HG02970 (cell line): ENCODE data around the gene SDK1.

Source experiments
- ATAC-seq: cut with Tn5 transposase; IDR thresholded peaks from one replicate; pipeline ENCODE4 v1.9.1; 2021; ENCODE audit warnings: mild to moderate bottlenecking, moderate library complexity, moderate number of reproducible peaks; ENCODE audit not compliant: unreplicated experiment, low FRiP score

Gene SDK1

GRCh38 chr7:3757059-3757458 lies 456.0 kb downstream of the SDK1 start:
- no peak for ATAC-seq

- no peak for ATAC-seq
These were observed 459.6 kb downstream of the SDK1 start for GRCh38 chr7:3760651-3761050.

- no peak for ATAC-seq
These were observed 461.2 kb downstream of the SDK1 start for GRCh38 chr7:3762146-3762831.

- ATAC-seq: no peak
These were observed 467.1 kb downstream of the SDK1 start for GRCh38 chr7:3767917-3768777.

- ATAC-seq: no peak
These were observed 470.9 kb downstream of the SDK1 start for GRCh38 chr7:3771906-3772305.

- ATAC-seq: no peak
These were observed 477.3 kb downstream of the SDK1 start for GRCh38 chr7:3778345-3778744.

GRCh38 chr7:3780016-3780415 lies 479.0 kb downstream of the SDK1 start:
- no peak for ATAC-seq

GRCh38 chr7:3780525-3780924 lies 479.5 kb downstream of the SDK1 start:
- no peak for ATAC-seq

GRCh38 chr7:3781607-3782006 lies 480.6 kb downstream of the SDK1 start:
- no peak for ATAC-seq

GRCh38 chr7:3787717-3788264 lies 486.7 kb downstream of the SDK1 start:
- ATAC-seq: no peak

GRCh38 chr7:3790803-3791202 lies 489.8 kb downstream of the SDK1 start:
- no peak for ATAC-seq

- no peak for ATAC-seq
These were observed 490.3 kb downstream of the SDK1 start for GRCh38 chr7:3791327-3791726.

GRCh38 chr7:3795141-3795540 lies 494.1 kb downstream of the SDK1 start:
- no peak for ATAC-seq

- ATAC-seq: no peak
These were observed 494.7 kb downstream of the SDK1 start for GRCh38 chr7:3795781-3796180.

- no peak for ATAC-seq
These were observed 504.1 kb downstream of the SDK1 start for GRCh38 chr7:3805151-3805550.

- no peak for ATAC-seq
These were observed 505.5 kb downstream of the SDK1 start for GRCh38 chr7:3806516-3806915.

GRCh38 chr7:3807824-3808223 lies 506.8 kb downstream of the SDK1 start:
- ATAC-seq: no peak

GRCh38 chr7:3821488-3821887 lies 520.4 kb downstream of the SDK1 start:
- no peak for ATAC-seq

GRCh38 chr7:3825491-3825890 lies 524.4 kb downstream of the SDK1 start:
- ATAC-seq: no peak

- no peak for ATAC-seq
These were observed 531.1 kb downstream of the SDK1 start for GRCh38 chr7:3832199-3832598.

- no peak for ATAC-seq
These were observed 534.1 kb downstream of the SDK1 start for GRCh38 chr7:3835109-3835508.

- no peak for ATAC-seq
These were observed 535.8 kb downstream of the SDK1 start for GRCh38 chr7:3836855-3837254.
